CD14-positive monocyte (primary cell): ENCODE results near the gene KRTAP10-8. TPM values are rescaled to one million over a fixed set of nuclear protein-coding genes. Genes with fewer than 3 reads are reported as not detected.

Experiments
- DNase-seq, 3 donors: peaks; one replicate each; pipeline ENCODE4 v3.0.0-alpha.2; 2011 to 2022
- H2AFZ ChIP-seq: 2 replicates; pipeline ENCODE4 v1.6.0; 2012; ENCODE audit warnings: mild to moderate bottlenecking, low read depth, low read length, inconsistent platforms; ENCODE audit not compliant: insufficient read depth, poor library complexity, severe bottlenecking
- H3K27ac ChIP-seq, 2 donors: 1 replicate in 1 of 2; 2 replicates in 1 of 2; pipeline ENCODE4 v1.5.1; 2012 to 2013; ENCODE audit warnings: low read length in 2 of 2, control low read depth in 1 of 2, inconsistent platforms in 1 of 2, low read depth in 1 of 2, mild to moderate bottlenecking in 1 of 2
- H3K27me3 ChIP-seq, 2 donors: one replicate each; pipeline versions ENCODE4 v1.6.0 to v1.6.1; 2011 to 2013; ENCODE audit warnings: low read length in 2 of 2; ENCODE audit not compliant: control insufficient read depth in 2 of 2, insufficient read depth in 2 of 2
- H3K36me3 ChIP-seq, 2 donors: replicated peaks in 1 of 2; 1 replicate in 1 of 2; 2 replicates in 1 of 2; pipeline versions ENCODE4 v1.5.1 to v1.6.1; 2012 to 2013; ENCODE audit warnings: low read length in 2 of 2, control low read depth in 1 of 2, inconsistent platforms in 1 of 2, mild to moderate bottlenecking in 1 of 2; ENCODE audit not compliant: insufficient read depth in 2 of 2, control insufficient read depth in 1 of 2
- H3K4me1 ChIP-seq, 2 donors: 1 replicate in 1 of 2; 2 replicates in 1 of 2; pipeline versions ENCODE4 v1.5.1 to v1.6.1; 2012 to 2013; ENCODE audit warnings: low read length in 2 of 2, control low read depth in 1 of 2, inconsistent platforms in 1 of 2, mild to moderate bottlenecking in 1 of 2, moderate library complexity in 1 of 2; ENCODE audit not compliant: insufficient read depth in 2 of 2, control insufficient read depth in 1 of 2
- H3K4me2 ChIP-seq: replicated peaks from 2 replicates; pipeline ENCODE3; 2012; ENCODE audit warnings: low read length, moderate library complexity, mild to moderate bottlenecking; ENCODE audit not compliant: poor library complexity, severe bottlenecking; ENCODE audit errors: extremely low read depth
- H3K4me3 ChIP-seq, 3 experiments: fragments of 200-600 bp in 1 of 3; sonication (generic) in 1 of 3; replicated peaks in 1 of 3; 1 replicate in 2 of 3; 2 replicates in 1 of 3; pipeline ENCODE4 v1.5.1; 2011 to 2013; ENCODE audit warnings: low read length in 3 of 3, mild to moderate bottlenecking in 3 of 3, control low read depth in 2 of 3, low read depth in 2 of 3, inconsistent platforms in 1 of 3, moderate library complexity in 1 of 3
- H3K79me2 ChIP-seq: 2 replicates; pipeline ENCODE4 v1.6.0; 2012; ENCODE audit warnings: mild to moderate bottlenecking, control low read depth, inconsistent platforms, low read length, moderate library complexity; ENCODE audit not compliant: insufficient read depth
- H3K9ac ChIP-seq: 2 replicates; pipeline ENCODE4 v1.6.0; 2017; ENCODE audit warnings: low read length, mild to moderate bottlenecking; ENCODE audit not compliant: insufficient read depth, poor library complexity, severe bottlenecking
- H3K9me3 ChIP-seq, 2 donors: replicated peaks in 1 of 2; 1 replicate in 1 of 2; 2 replicates in 1 of 2; pipeline versions ENCODE4 v1.5.1 to v1.6.1; 2012 to 2013; ENCODE audit warnings: low read length in 2 of 2, control low read depth in 1 of 2; ENCODE audit not compliant: control insufficient read depth in 1 of 2, insufficient read depth in 1 of 2
- H4K20me1 ChIP-seq: 2 replicates; pipeline ENCODE4 v1.6.0; 2012; ENCODE audit warnings: mild to moderate bottlenecking, low read length, control low read depth, moderate library complexity; ENCODE audit not compliant: insufficient read depth
- H3K27ac Mint-ChIP-seq, 7 donors: one replicate each; pipeline ENCODE4 v1.8.0; 2020; ENCODE audit warnings: mild to moderate bottlenecking in 7 of 7, mixed read lengths in 7 of 7, moderate library complexity in 6 of 7, inconsistent platforms in 2 of 7
- H3K27me3 Mint-ChIP-seq, 3 donors: one replicate each; pipeline ENCODE4 v1.8.0; 2021 to 2022; ENCODE audit warnings: low read depth in 3 of 3, mild to moderate bottlenecking in 3 of 3, mixed read lengths in 3 of 3, moderate library complexity in 3 of 3, inconsistent platforms in 1 of 3
- H3K36me3 Mint-ChIP-seq, 2 donors: one replicate each; pipeline ENCODE4 v1.8.0; 2020; ENCODE audit warnings: mixed read lengths in 2 of 2, inconsistent platforms in 1 of 2, mild to moderate bottlenecking in 1 of 2
- H3K4me1 Mint-ChIP-seq: one replicate; pipeline ENCODE4 v1.8.0; 2020; ENCODE audit warnings: mild to moderate bottlenecking, mixed read lengths
- H3K4me3 Mint-ChIP-seq, 2 donors: one replicate each; pipeline ENCODE4 v1.8.0; 2020; ENCODE audit warnings: mild to moderate bottlenecking in 2 of 2, mixed read lengths in 2 of 2, moderate library complexity in 1 of 2
- H3K9me3 Mint-ChIP-seq, 7 donors: one replicate each; pipeline ENCODE4 v1.8.0; 2020 to 2022; ENCODE audit warnings: mixed read lengths in 7 of 7, mild to moderate bottlenecking in 6 of 7, moderate library complexity in 6 of 7, inconsistent platforms in 2 of 7
- WGBS: methylation state at CpG from one replicate; pipeline ENCODE4 v1.1.5; 2013; ENCODE audit warnings: missing lambda C conversion rate; ENCODE audit not compliant: insufficient coverage; 5-methylcytosine and 5-hydroxymethylcytosine counted together
- intact Hi-C, 2 donors: fragments of 100-400 bp; cut with micrococcal nuclease; formaldehyde crosslinking; loops; one replicate each; pipeline versions ENCODE4 v1.15.0 to v1.15.1; 2023
- polyA plus RNA-seq, 3 donors: library from polyadenylated mRNA; depleted of rRNA in 1 of 3; unstranded in 2 of 3; stranded (reverse) in 1 of 3; fragments of 300-500 nt in 2 of 3; fragments of >200 nt in 1 of 3; fragmentation: Illumina TruSeq in 2 of 3; gene quantifications; 1 replicate in 2 of 3; 2 replicates in 1 of 3; pipeline ENCODE4 v1.2.3, GENCODE V29; 2012 to 2021
- TF ChIP-seq, protein P1 (sequence below): fragments of 200-600 bp; IDR thresholded peaks from one replicate; pipeline ENCODE4 v1.8.0; 2022; ENCODE audit warnings: antibody characterized with exemption, mild to moderate bottlenecking

The KRTAP10-8 gene
- polyA plus RNA-seq, 3 donors, result not detected

DNA sequence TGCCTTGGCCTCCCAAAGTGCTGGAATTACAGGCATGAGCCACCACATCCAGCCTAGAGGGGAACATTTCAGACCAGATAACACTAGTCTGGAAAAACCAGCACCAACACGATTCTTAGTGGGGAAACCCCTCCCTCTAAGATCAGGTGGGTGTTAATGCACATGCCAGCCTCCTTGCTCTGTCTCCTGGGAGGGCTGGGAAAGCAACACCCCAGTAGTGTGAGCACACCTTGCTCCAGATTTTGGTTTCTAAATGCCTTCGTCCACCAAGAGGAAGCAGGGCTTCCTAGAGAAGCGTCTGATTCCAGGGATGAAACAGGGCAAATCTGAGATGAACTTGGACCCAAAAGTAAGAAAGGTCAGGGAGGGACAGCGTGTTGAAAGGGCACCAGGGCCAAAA lies 40.6 kb upstream of the KRTAP10-8 start:
- H4K20me1 ChIP-seq, result no peaks in the 10 kb centered on the region
- no peak overlapping the region for H3K9ac ChIP-seq
- no peak overlapping the region for H2AFZ ChIP-seq
- no peak overlapping the region for H3K4me3 Mint-ChIP-seq
- no peaks in the 10 kb centered on the region for H3K36me3 Mint-ChIP-seq
- H3K4me1 Mint-ChIP-seq, result peaks cover 2% of the 10 kb centered on the region
- WGBS, result 100% methylated on average over 2 of the region's 4 CpGs
- no peaks in the 10 kb centered on the region for H3K36me3 ChIP-seq
- DNase-seq, result no peak
- H3K9me3 ChIP-seq, result peaks cover 0 to 21% of the 10 kb centered on the region in 2 donors
- no peaks in the 10 kb centered on the region for H3K79me2 ChIP-seq
- no peak overlapping the region for H3K4me2 ChIP-seq
- no peaks in the 10 kb centered on the region for H3K4me1 ChIP-seq
- H3K27me3 ChIP-seq, result no peaks in the 10 kb centered on the region
- H3K27me3 Mint-ChIP-seq, result peaks cover 6 to 18% (median 13%) of the 10 kb centered on the region in 3 donors
- intact Hi-C loops, result no loop called here
- peaks cover 7 to 32% (median 16%) of the 10 kb centered on the region in 7 donors for H3K9me3 Mint-ChIP-seq
- H3K27ac ChIP-seq, result no peak overlapping the region
- TF ChIP-seq, protein P1, sequence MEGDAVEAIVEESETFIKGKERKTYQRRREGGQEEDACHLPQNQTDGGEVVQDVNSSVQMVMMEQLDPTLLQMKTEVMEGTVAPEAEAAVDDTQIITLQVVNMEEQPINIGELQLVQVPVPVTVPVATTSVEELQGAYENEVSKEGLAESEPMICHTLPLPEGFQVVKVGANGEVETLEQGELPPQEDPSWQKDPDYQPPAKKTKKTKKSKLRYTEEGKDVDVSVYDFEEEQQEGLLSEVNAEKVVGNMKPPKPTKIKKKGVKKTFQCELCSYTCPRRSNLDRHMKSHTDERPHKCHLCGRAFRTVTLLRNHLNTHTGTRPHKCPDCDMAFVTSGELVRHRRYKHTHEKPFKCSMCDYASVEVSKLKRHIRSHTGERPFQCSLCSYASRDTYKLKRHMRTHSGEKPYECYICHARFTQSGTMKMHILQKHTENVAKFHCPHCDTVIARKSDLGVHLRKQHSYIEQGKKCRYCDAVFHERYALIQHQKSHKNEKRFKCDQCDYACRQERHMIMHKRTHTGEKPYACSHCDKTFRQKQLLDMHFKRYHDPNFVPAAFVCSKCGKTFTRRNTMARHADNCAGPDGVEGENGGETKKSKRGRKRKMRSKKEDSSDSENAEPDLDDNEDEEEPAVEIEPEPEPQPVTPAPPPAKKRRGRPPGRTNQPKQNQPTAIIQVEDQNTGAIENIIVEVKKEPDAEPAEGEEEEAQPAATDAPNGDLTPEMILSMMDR, result no peak
- no peak overlapping the region for H3K4me3 ChIP-seq
- H3K27ac Mint-ChIP-seq, result no peak overlapping the region

DNA sequence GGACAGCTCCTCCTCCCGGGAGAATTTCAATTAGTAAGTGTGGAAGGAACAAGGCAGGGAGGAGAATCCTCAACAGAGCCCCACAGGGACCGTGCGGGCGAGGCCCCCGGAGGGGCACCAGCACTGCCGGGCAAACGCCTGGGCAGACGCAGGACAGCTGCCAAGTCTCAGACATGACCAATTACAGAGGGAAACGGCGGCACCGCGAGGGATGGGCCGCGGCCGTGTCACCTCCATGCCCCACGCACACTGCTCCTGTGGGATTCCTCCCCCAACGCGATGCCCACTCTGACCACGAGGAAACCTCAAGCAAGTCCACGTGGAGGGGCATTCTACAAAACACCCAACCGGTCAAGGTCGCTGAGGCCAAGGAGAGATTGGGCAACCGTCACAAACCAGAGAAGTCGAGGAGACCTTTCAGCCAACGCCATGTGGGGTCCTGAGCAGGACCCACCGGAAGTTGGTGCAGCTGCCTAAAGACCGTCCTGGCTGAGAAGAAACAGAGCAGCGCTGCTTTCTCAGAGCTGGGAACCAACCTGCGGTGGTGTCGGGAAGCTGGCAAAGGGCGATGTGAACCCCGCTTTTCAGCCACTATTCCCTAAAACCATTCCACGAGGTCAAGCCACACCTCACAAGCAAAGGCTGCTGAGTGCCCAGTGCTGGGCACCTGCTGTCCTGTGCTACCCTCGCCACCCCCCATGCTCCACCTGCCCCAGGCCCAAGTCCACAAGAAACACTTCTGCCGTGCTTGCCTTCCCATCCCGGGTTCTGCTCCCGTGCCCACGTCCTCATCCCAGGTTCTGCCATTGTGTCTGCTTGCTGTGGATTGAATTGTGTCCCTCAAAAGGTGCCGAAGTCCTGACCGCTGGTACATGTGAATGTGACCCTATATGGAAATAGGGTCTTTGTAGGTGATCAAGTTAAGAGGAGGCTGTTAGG lies 39.8 kb upstream of the KRTAP10-8 start:
- Histone ChIP-seq H3K9ac (no peak overlapping the region), H3K79me2 (no peaks in the 10 kb centered on the region), H3K27me3 (no peaks in the 10 kb centered on the region), H3K4me3 (no peak overlapping the region), H3K4me2 (no peak overlapping the region), H4K20me1 (no peaks in the 10 kb centered on the region), H3K27ac (no peak overlapping the region), H3K9me3 (peaks cover 5 to 25% of the 10 kb centered on the region in 2 donors), H2AFZ (no peak overlapping the region), H3K4me1 (no peaks in the 10 kb centered on the region), H3K36me3 (no peaks in the 10 kb centered on the region)
- peaks cover 6 to 18% (median 13%) of the 10 kb centered on the region in 3 donors for H3K27me3 Mint-ChIP-seq
- no peaks in the 10 kb centered on the region for H3K4me1 Mint-ChIP-seq
- TF ChIP-seq, protein P1, result no peak
- peaks cover 12 to 38% (median 23%) of the 10 kb centered on the region in 7 donors for H3K9me3 Mint-ChIP-seq
- WGBS, result 92% methylated on average over 36 of the region's 40 CpGs
- no peaks in the 10 kb centered on the region for H3K36me3 Mint-ChIP-seq
- intact Hi-C loops, result no loop called here
- no peak overlapping the region for H3K4me3 Mint-ChIP-seq
- DNase-seq, result no peak
- H3K27ac Mint-ChIP-seq, result no peak overlapping the region
